Epithelial cell of proximal tubule (primary cell): ENCODE data around the gene NGFR. TPM values are rescaled to one million over a fixed set of nuclear protein-coding genes. Genes with fewer than 3 reads are reported as not detected.

Source experiments
- DNase-seq: peaks from one replicate; pipeline ENCODE4 v3.0.0-alpha.2; 2011; ENCODE audit warnings: low read depth
- H3K4me3 ChIP-seq: 2 replicates; pipeline ENCODE4 v1.5.1; 2011; ENCODE audit warnings: low read depth, mild to moderate bottlenecking, low read length
- CTCF ChIP-seq: conservative IDR thresholded peaks from 2 replicates; pipeline ENCODE4 v1.5.1; 2012; ENCODE audit warnings: low read depth, mild to moderate bottlenecking, low read length
- total RNA-seq: library from RNA; depleted of rRNA; stranded (reverse); fragments of >200 nt; gene quantifications from 2 replicates; pipeline ENCODE4 v1.2.3, GENCODE V29; 2015

The NGFR gene
- total RNA-seq, 1 donor from 2014 or later: not detected

- no peak for DNase-seq
- H3K4me3 ChIP-seq: no peak overlapping the region
- no peak for TF ChIP-seq CTCF
Observed at GRCh38 chr17:49488612-49489011, 6.5 kb upstream of the NGFR start.

GRCh38 chr17:49489348-49489747 is 5.7 kb upstream of the NGFR start:
- H3K4me3 ChIP-seq: no peak overlapping the region
- no peak for TF ChIP-seq CTCF
- DNase-seq: no peak

GRCh38 chr17:49490276-49490675 is 4.8 kb upstream of the NGFR start:
- no peak for DNase-seq
- no peak overlapping the region for H3K4me3 ChIP-seq
- no peak for TF ChIP-seq CTCF

GRCh38 chr17:49491192-49491769 is 3.8 kb upstream of the NGFR start:
- DNase-seq: no peak
- TF ChIP-seq CTCF: no peak

GRCh38 chr17:49494399-49494985 is 601 bp upstream of the NGFR start:
- TF ChIP-seq CTCF: no peak
- H3K4me3 ChIP-seq: no peak overlapping the region
- no peak for DNase-seq

More at GRCh38 chr17:49491192-49491769, 3.8 kb upstream of the NGFR start:
- no peak overlapping the region for H3K4me3 ChIP-seq

- H3K4me3 ChIP-seq: no peak overlapping the region
- DNase-seq: no peak
- no peak for TF ChIP-seq CTCF
Observed at GRCh38 chr17:49495842-49496182, 719 bp downstream of the NGFR start.

- peak overlapping the region; percentile 19 for H3K4me3 ChIP-seq
- no peak for DNase-seq
- TF ChIP-seq CTCF: peak; percentile 57
Observed at GRCh38 chr17:49496183-49496866, 1.2 kb downstream of the NGFR start.
